C4-2B (cell line): Measurements from ENCODE around the gene DNER.

Source experiments
- ZFX ChIP-seq: fragments of 450-650 bp; IDR thresholded peaks from 2 replicates; pipeline ENCODE4 v1.6.1; 2017
- TF ChIP-seq, protein P1 (sequence below): fragments of 450-650 bp; conservative IDR thresholded peaks from 2 replicates; pipeline ENCODE4 v1.5.1; 2017; ENCODE audit warnings: mild to moderate bottlenecking

DNA sequence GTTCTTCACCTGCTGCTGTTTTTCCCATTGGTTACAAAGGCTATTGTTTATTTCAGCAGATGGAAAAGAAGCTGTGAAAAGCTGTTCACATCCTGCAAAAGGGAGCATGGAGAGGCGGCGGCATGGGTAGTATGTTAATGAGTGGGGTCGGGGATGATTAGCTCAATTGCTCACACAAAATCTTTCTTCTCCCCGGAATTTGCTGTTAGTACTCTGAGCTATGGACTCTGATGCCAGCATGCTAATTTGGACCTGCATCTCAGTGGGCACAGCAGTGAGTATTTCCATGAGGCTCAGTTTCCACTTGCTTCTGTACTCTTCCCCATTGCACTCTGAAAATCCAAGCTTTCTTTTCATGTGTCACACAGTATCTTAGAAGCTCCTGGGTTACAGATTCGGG is 61.6 kb downstream of the DNER start:
- TF ChIP-seq, protein P1, sequence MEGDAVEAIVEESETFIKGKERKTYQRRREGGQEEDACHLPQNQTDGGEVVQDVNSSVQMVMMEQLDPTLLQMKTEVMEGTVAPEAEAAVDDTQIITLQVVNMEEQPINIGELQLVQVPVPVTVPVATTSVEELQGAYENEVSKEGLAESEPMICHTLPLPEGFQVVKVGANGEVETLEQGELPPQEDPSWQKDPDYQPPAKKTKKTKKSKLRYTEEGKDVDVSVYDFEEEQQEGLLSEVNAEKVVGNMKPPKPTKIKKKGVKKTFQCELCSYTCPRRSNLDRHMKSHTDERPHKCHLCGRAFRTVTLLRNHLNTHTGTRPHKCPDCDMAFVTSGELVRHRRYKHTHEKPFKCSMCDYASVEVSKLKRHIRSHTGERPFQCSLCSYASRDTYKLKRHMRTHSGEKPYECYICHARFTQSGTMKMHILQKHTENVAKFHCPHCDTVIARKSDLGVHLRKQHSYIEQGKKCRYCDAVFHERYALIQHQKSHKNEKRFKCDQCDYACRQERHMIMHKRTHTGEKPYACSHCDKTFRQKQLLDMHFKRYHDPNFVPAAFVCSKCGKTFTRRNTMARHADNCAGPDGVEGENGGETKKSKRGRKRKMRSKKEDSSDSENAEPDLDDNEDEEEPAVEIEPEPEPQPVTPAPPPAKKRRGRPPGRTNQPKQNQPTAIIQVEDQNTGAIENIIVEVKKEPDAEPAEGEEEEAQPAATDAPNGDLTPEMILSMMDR, result no peak
- no peak for TF ChIP-seq ZFX
